GM18870 (cell line): ENCODE data around the gene GAREM1.

Experiments
- ATAC-seq: cut with Tn5 transposase; IDR thresholded peaks from one replicate; pipeline ENCODE4 v1.9.1; 2021; ENCODE audit warnings: moderate library complexity; ENCODE audit not compliant: unreplicated experiment

The GAREM1 gene

GRCh38 chr18:32459361-32460101 lies 11.2 kb downstream of the GAREM1 start:
- no peak for ATAC-seq

- ATAC-seq, result no peak
These were observed 15.3 kb downstream of the GAREM1 start for GRCh38 chr18:32455361-32455760.

- no peak for ATAC-seq
These were observed 16.1 kb downstream of the GAREM1 start for GRCh38 chr18:32454593-32454992.

GRCh38 chr18:32450874-32451273 lies 19.8 kb downstream of the GAREM1 start:
- ATAC-seq, result no peak

- ATAC-seq, result no peak
These were observed 20.5 kb downstream of the GAREM1 start for GRCh38 chr18:32450026-32450691.

- no peak for ATAC-seq
These were observed 23.9 kb downstream of the GAREM1 start for GRCh38 chr18:32446780-32447179.

- ATAC-seq, result no peak
These were observed 24.8 kb downstream of the GAREM1 start for GRCh38 chr18:32445846-32446245.

GRCh38 chr18:32443706-32444215 lies 26.9 kb downstream of the GAREM1 start:
- no peak for ATAC-seq

- ATAC-seq, result no peak
These were observed 27.5 kb downstream of the GAREM1 start for GRCh38 chr18:32443033-32443705.

GRCh38 chr18:32442575-32442974 lies 28.1 kb downstream of the GAREM1 start:
- ATAC-seq, result no peak

- ATAC-seq, result no peak
These were observed 29.1 kb downstream of the GAREM1 start for GRCh38 chr18:32441533-32441932.

- ATAC-seq, result no peak
These were observed 30.2 kb downstream of the GAREM1 start for GRCh38 chr18:32440518-32440917.

GRCh38 chr18:32439802-32440201 lies 30.9 kb downstream of the GAREM1 start:
- no peak for ATAC-seq

GRCh38 chr18:32439241-32439640 lies 31.4 kb downstream of the GAREM1 start:
- no peak for ATAC-seq

GRCh38 chr18:32438173-32438572 lies 32.5 kb downstream of the GAREM1 start:
- ATAC-seq, result no peak

GRCh38 chr18:32437100-32437834 lies 33.4 kb downstream of the GAREM1 start:
- ATAC-seq, result no peak

- no peak for ATAC-seq
These were observed 34.8 kb downstream of the GAREM1 start for GRCh38 chr18:32435631-32436500.

- no peak for ATAC-seq
These were observed 38.9 kb downstream of the GAREM1 start for GRCh38 chr18:32431753-32432152.

GRCh38 chr18:32429402-32429801 lies 41.3 kb downstream of the GAREM1 start:
- ATAC-seq, result no peak
